ENCODE data around the gene LIPT2.

LIPT2 gene

DNA sequence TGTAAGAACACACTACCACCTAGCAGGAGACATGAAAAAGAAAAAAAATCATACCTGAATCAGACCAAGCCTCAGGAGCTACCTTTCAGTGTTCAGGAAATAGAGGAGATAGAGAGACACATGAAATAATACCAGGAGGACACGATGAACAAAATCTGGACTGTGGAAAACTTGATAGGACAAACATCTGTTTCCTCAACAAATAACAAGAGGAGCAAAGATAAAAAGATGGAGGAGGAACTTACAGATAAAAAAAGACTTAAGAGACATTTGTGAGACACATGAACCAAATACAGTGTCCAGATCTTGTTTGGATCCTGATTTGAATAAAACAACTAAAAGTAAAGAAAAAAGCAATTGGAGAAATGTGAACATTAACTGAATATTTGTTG is 13.8 kb downstream of the LIPT2 start:
- Histone ChIP-seq H3K79me1 (ENCODE audit: low read depth, low read length) (no peaks in the 10 kb centered on the region), H2BK120ac (ENCODE audit: low read depth, low read length) (no peak overlapping the region), H2BK5ac (ENCODE audit: low read length) (no peak overlapping the region), H3K14ac (ENCODE audit: low read length) (no peak overlapping the region), H4K8ac (ENCODE audit: low read depth, low read length) (no peak overlapping the region), H3K4me2 (ENCODE audit: insufficient read depth, low read length, poor library complexity, severe bottlenecking) (no peak overlapping the region), H2AFZ (ENCODE audit: low read length) (no peak overlapping the region), H4K91ac (ENCODE audit: low read depth, low read length, poor library complexity) (no peak overlapping the region), H3K36me3 (replicated peaks in 1 of 2; ENCODE audit: control insufficient read depth in 2 of 2, insufficient read depth in 2 of 2, low read length in 2 of 2) (no peaks in the 10 kb centered on the region), H3K23ac (ENCODE audit: low read depth, low read length, poor library complexity) (no peak overlapping the region), H3K9me3 (replicated peaks in 1 of 2; ENCODE audit: control insufficient read depth in 2 of 2, insufficient read depth in 1 of 2, low read depth in 1 of 2, low read length in 2 of 2) (no peaks in the 10 kb centered on the region), H2BK15ac (ENCODE audit: low read length) (no peak overlapping the region), H3K18ac (ENCODE audit: low read length) (no peak overlapping the region), H3K27me3 (ENCODE audit: control insufficient read depth in 3 of 3, insufficient read depth in 3 of 3, low read depth in 1 of 3, low read length in 3 of 3) (peaks cover 0 to 2% (median 0%) of the 10 kb centered on the region in 3 experiments), H2AK5ac (ENCODE audit: low read depth, low read length) (no peak overlapping the region), H3K4me3 (ENCODE audit: low read length in 2 of 2) (no peak overlapping the region), H2BK12ac (ENCODE audit: low read length) (no peak overlapping the region), H3K4me1 (ENCODE audit: control insufficient read depth in 2 of 2, insufficient read depth in 1 of 2, low read depth in 1 of 2, low read length in 2 of 2) (no peaks in the 10 kb centered on the region), H3K27ac (replicated peaks; ENCODE audit: low read length) (no peak overlapping the region), H3K4ac (ENCODE audit: low read length) (no peak overlapping the region), H3K9ac (ENCODE audit: low read depth, low read length, poor library complexity) (no peak overlapping the region)
- WGBS, 2 donors (ENCODE audit: extremely low coverage in 2 of 2, insufficient read length in 2 of 2, insufficient replicate concordance in 1 of 2) = no CpG with 5 or more reads among the region's 1 CpG
- DNase-seq (ENCODE audit: low spot score) = no peak

DNA sequence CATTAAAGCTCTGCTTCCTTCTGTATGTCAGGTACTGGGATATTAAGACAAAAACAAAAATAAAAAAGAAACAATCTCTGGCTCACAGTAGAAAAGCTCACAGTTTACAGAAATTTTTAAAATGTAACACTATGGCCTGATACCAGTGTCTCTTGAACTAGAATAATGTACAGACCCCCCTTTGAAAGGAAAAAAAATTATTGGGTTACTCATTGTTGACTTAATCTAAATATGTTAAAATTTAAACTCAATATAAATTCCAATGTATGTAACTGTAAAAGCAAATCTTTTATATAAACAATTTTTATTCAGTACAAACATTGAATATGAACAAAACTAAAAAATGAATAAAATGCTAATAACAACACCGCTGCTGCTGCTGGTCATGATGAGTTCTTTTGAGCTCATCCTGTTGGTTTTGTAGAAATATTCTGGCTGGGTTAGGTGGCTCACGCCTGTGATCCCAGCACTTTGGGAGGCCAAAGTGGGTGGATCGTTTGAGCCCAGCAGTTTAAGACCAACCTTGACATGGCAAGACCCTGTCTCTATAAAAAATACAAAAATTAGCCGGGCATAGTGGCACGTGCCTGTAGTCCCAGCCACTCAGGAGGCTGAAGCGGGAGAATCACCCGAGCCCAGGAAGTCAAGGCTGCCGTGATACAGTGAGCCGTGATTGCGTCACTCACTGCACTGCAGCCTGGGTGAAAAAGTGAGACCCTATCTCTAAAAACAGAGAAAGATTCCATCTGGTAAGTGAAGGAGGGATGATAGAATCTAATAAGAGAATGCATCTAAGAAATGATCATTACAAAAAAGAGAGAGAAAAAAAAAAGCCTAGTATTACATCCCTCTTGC is 14.4 kb downstream of the LIPT2 start:
- H3K36me3 ChIP-seq (replicated peaks in 1 of 2; ENCODE audit: control insufficient read depth in 2 of 2, insufficient read depth in 2 of 2, low read length in 2 of 2) = no peaks in the 10 kb centered on the region
- H2AFZ ChIP-seq (ENCODE audit: low read length) = no peak overlapping the region
- no peak overlapping the region for H3K4me3 ChIP-seq (ENCODE audit: low read length in 2 of 2)
- no peaks in the 10 kb centered on the region for H3K4me1 ChIP-seq (ENCODE audit: control insufficient read depth in 2 of 2, insufficient read depth in 1 of 2, low read depth in 1 of 2, low read length in 2 of 2)
- H2BK120ac ChIP-seq (ENCODE audit: low read depth, low read length) = no peak overlapping the region
- no peak overlapping the region for H4K91ac ChIP-seq (ENCODE audit: low read depth, low read length, poor library complexity)
- no peak overlapping the region for H3K9ac ChIP-seq (ENCODE audit: low read depth, low read length, poor library complexity)
- no peak overlapping the region for H3K4me2 ChIP-seq (ENCODE audit: insufficient read depth, low read length, poor library complexity, severe bottlenecking)
- no peak overlapping the region for H2BK15ac ChIP-seq (ENCODE audit: low read length)
- H2AK5ac ChIP-seq (ENCODE audit: low read depth, low read length) = no peak overlapping the region
- WGBS, 2 donors (ENCODE audit: extremely low coverage in 2 of 2, insufficient read length in 2 of 2, insufficient replicate concordance in 1 of 2) = no CpG with 5 or more reads among the region's 10 CpGs
- no peak overlapping the region for H3K18ac ChIP-seq (ENCODE audit: low read length)
- no peak overlapping the region for H3K14ac ChIP-seq (ENCODE audit: low read length)
- no peak overlapping the region for H3K4ac ChIP-seq (ENCODE audit: low read length)
- no peak for DNase-seq (ENCODE audit: low spot score)
- H3K9me3 ChIP-seq (replicated peaks in 1 of 2; ENCODE audit: control insufficient read depth in 2 of 2, insufficient read depth in 1 of 2, low read depth in 1 of 2, low read length in 2 of 2) = no peaks in the 10 kb centered on the region
- no peak overlapping the region for H4K8ac ChIP-seq (ENCODE audit: low read depth, low read length)
- no peak overlapping the region for H3K23ac ChIP-seq (ENCODE audit: low read depth, low read length, poor library complexity)
- peaks cover 0 to 6% (median 0%) of the 10 kb centered on the region in 3 experiments for H3K27me3 ChIP-seq (ENCODE audit: control insufficient read depth in 3 of 3, insufficient read depth in 3 of 3, low read depth in 1 of 3, low read length in 3 of 3)
- H3K79me1 ChIP-seq (ENCODE audit: low read depth, low read length) = no peaks in the 10 kb centered on the region
- no peak overlapping the region for H2BK12ac ChIP-seq (ENCODE audit: low read length)
- H2BK5ac ChIP-seq (ENCODE audit: low read length) = no peak overlapping the region
- no peak overlapping the region for H3K27ac ChIP-seq (replicated peaks; ENCODE audit: low read length)

GRCh38 chr11:74476536-74476935 is 17.0 kb downstream of the LIPT2 start:
- no peak overlapping the region for H2AFZ ChIP-seq (ENCODE audit: low read length)
- H3K79me1 ChIP-seq (ENCODE audit: low read depth, low read length) = no peaks in the 10 kb centered on the region
- no peaks in the 10 kb centered on the region for H3K4me1 ChIP-seq (ENCODE audit: control insufficient read depth in 2 of 2, insufficient read depth in 1 of 2, low read depth in 1 of 2, low read length in 2 of 2)
- no peak overlapping the region for H3K18ac ChIP-seq (ENCODE audit: low read length)
- H3K4ac ChIP-seq (ENCODE audit: low read length) = no peak overlapping the region
- no peak overlapping the region for H2AK5ac ChIP-seq (ENCODE audit: low read depth, low read length)
- H2BK12ac ChIP-seq (ENCODE audit: low read length) = no peak overlapping the region
- H3K27ac ChIP-seq (replicated peaks; ENCODE audit: low read length) = no peak overlapping the region
- no peak overlapping the region for H3K4me3 ChIP-seq (ENCODE audit: low read length in 2 of 2)
- H3K9ac ChIP-seq (ENCODE audit: low read depth, low read length, poor library complexity) = no peak overlapping the region
- no peak overlapping the region for H2BK5ac ChIP-seq (ENCODE audit: low read length)
- H3K9me3 ChIP-seq (replicated peaks in 1 of 2; ENCODE audit: control insufficient read depth in 2 of 2, insufficient read depth in 1 of 2, low read depth in 1 of 2, low read length in 2 of 2) = no peaks in the 10 kb centered on the region
- H2BK15ac ChIP-seq (ENCODE audit: low read length) = no peak overlapping the region
- H3K36me3 ChIP-seq (replicated peaks in 1 of 2; ENCODE audit: control insufficient read depth in 2 of 2, insufficient read depth in 2 of 2, low read length in 2 of 2) = no peaks in the 10 kb centered on the region
- no peak overlapping the region for H4K8ac ChIP-seq (ENCODE audit: low read depth, low read length)
- no peak overlapping the region for H3K4me2 ChIP-seq (ENCODE audit: insufficient read depth, low read length, poor library complexity, severe bottlenecking)
- H3K23ac ChIP-seq (ENCODE audit: low read depth, low read length, poor library complexity) = no peak overlapping the region
- no peak overlapping the region for H4K91ac ChIP-seq (ENCODE audit: low read depth, low read length, poor library complexity)
- no peak overlapping the region for H2BK120ac ChIP-seq (ENCODE audit: low read depth, low read length)
- no CpG with 5 or more reads among the region's 2 CpGs for WGBS, 2 donors (ENCODE audit: extremely low coverage in 2 of 2, insufficient read length in 2 of 2, insufficient replicate concordance in 1 of 2)
- H3K14ac ChIP-seq (ENCODE audit: low read length) = no peak overlapping the region
- no peak for DNase-seq (ENCODE audit: low spot score)
- H3K27me3 ChIP-seq (ENCODE audit: control insufficient read depth in 3 of 3, insufficient read depth in 3 of 3, low read depth in 1 of 3, low read length in 3 of 3) = peaks cover 0 to 6% (median 0%) of the 10 kb centered on the region in 3 experiments

GRCh38 chr11:74474316-74474715 is 19.2 kb downstream of the LIPT2 start:
- no CpG with 5 or more reads among the region's 1 CpG for WGBS, 2 donors (ENCODE audit: extremely low coverage in 2 of 2, insufficient read length in 2 of 2, insufficient replicate concordance in 1 of 2)
- Histone ChIP-seq H3K4me3 (ENCODE audit: low read length in 2 of 2) (no peak overlapping the region), H3K14ac (ENCODE audit: low read length) (no peak overlapping the region), H3K4ac (ENCODE audit: low read length) (no peak overlapping the region), H2AK5ac (ENCODE audit: low read depth, low read length) (no peak overlapping the region), H2BK15ac (ENCODE audit: low read length) (no peak overlapping the region), H2BK120ac (ENCODE audit: low read depth, low read length) (no peak overlapping the region), H2AFZ (ENCODE audit: low read length) (no peak overlapping the region), H3K36me3 (replicated peaks in 1 of 2; ENCODE audit: control insufficient read depth in 2 of 2, insufficient read depth in 2 of 2, low read length in 2 of 2) (no peaks in the 10 kb centered on the region), H3K4me2 (ENCODE audit: insufficient read depth, low read length, poor library complexity, severe bottlenecking) (no peak overlapping the region), H3K79me1 (ENCODE audit: low read depth, low read length) (no peaks in the 10 kb centered on the region), H4K91ac (ENCODE audit: low read depth, low read length, poor library complexity) (no peak overlapping the region), H4K8ac (ENCODE audit: low read depth, low read length) (no peak overlapping the region), H3K27ac (replicated peaks; ENCODE audit: low read length) (no peak overlapping the region), H3K4me1 (ENCODE audit: control insufficient read depth in 2 of 2, insufficient read depth in 1 of 2, low read depth in 1 of 2, low read length in 2 of 2) (no peaks in the 10 kb centered on the region), H2BK5ac (ENCODE audit: low read length) (no peak overlapping the region), H3K9me3 (replicated peaks in 1 of 2; ENCODE audit: control insufficient read depth in 2 of 2, insufficient read depth in 1 of 2, low read depth in 1 of 2, low read length in 2 of 2) (no peaks in the 10 kb centered on the region), H2BK12ac (ENCODE audit: low read length) (no peak overlapping the region), H3K9ac (ENCODE audit: low read depth, low read length, poor library complexity) (no peak overlapping the region), H3K18ac (ENCODE audit: low read length) (no peak overlapping the region), H3K27me3 (ENCODE audit: control insufficient read depth in 3 of 3, insufficient read depth in 3 of 3, low read depth in 1 of 3, low read length in 3 of 3) (peaks cover 0 to 6% (median 0%) of the 10 kb centered on the region in 3 experiments), H3K23ac (ENCODE audit: low read depth, low read length, poor library complexity) (no peak overlapping the region)
- DNase-seq (ENCODE audit: low spot score) = no peak

Data from neuronal stem cell (in vitro differentiated cells).